HG03280 (cell line): ENCODE measurements around the gene TTC6.

ENCODE experiments used
- ATAC-seq: cut with Tn5 transposase; IDR thresholded peaks from one replicate; pipeline ENCODE4 v1.9.1; 2021; ENCODE audit warnings: mild to moderate bottlenecking, moderate library complexity; ENCODE audit not compliant: unreplicated experiment

The TTC6 gene

DNA sequence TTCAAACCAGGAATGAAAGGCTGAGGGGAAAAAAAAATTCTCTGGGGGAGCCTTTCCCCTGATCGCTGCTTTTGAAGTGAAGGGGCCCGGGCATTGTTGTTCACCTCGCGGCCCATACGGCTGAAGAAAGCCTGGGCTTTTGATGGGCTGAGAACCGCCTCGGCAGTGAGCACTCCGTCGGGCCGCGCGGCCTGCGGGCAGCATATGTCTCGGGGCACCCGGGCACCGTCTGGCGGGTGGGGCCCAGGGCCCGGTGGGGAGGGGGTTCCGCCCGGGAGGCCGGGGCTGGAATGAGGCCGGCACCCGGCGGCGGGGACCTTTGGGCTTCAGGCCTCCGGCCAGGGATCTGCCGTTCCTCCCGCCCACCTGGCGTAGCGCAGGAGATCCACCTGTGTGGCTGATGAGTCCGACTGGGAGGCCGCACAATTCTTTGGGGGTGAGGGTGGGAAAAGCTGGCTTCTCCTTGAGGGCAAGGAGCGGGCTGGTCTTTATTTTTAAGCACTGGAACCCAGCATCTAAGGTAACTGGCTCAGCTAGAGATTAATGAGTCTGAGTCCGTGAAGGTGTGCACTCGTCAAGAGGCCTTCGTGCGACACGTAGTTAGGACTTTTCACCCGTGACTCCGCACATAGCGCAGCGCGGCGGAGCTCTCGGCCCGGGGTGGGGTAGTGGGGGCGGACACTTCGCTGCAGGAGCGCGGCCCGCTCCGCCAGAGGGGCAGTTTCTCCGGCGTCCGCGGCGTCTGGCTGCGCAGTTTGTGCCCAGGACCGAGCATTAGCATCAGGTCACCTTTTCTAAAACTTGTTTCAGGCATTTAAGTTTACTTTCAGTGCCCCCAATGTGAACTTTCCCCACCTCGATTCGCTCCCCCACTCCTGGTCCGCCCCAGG lies 11.0 kb upstream of the TTC6 start:
- ATAC-seq, result no peak

DNA sequence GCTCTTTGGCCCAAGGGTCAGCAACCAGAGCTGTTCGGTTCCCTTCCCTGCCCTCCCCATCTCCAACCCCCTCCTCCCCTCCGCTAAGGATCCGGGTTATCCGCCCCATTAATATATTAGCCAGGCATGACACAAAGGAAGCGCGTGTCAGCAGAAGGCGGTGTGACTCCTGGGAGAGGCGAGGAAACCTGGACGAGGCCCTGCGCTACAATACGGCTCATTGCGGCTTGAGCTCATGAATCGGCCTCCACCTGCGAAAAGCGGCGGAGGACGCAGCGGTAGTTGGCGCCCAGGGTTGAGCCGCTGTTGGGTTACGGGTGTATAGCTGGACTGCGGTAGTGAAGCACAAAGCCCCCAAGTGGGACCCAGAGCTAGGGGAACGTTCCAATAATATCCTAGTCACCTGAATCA lies 10.3 kb upstream of the TTC6 start:
- ATAC-seq, result no peak

DNA sequence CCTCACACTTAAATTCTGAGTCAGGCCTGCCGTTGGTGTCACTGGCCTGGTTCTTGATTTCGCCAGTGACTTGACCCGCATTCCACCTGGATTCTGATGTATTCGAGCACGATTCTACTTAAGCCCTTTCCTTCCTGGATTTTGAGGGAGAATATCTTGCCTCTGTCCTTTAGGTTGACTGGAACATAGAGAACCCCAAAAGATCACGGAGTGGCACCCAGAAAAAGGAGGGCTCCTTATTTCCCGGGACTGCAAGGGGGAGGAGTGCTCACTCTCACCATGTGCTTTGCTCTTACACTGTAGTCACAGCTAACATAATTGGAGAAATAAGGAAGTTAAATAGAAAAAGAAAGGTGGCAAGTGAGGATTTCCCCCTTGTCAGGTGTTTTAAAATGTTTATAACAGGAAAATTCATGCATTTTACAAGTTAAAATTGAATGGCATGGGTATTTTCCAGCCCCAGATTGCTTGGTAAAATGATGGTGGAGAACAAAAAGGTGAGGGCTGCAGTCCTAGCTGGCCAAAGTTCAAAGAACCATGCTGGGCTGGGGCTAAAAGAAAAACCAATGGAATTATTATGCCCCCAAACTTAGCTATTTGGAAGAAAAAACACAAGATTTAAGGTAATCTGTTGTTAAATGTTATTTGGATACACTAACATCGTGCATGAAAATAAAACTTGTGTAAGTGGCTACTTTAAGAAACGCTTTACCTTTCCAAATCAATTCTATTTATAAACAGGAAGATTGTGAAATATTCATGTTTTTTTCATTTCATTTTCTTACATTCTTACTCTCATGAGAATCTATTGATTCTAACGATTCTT lies 9.2 kb upstream of the TTC6 start:
- no peak for ATAC-seq

DNA sequence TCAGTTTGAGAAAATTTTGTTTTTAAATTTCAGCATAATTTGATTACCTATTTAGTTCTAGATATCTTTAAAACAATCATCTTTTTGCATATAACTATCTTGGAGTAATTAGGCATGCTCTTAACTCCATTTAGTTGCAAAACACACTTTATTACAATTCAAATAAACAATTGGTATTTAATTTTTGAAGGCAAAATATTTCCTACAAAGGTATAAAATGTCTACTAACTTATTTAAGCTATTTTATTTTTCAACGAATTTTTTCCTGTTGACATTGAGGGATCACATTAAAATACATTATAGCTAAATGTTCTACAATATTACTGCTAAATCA lies 8.7 kb upstream of the TTC6 start:
- no peak for ATAC-seq

DNA sequence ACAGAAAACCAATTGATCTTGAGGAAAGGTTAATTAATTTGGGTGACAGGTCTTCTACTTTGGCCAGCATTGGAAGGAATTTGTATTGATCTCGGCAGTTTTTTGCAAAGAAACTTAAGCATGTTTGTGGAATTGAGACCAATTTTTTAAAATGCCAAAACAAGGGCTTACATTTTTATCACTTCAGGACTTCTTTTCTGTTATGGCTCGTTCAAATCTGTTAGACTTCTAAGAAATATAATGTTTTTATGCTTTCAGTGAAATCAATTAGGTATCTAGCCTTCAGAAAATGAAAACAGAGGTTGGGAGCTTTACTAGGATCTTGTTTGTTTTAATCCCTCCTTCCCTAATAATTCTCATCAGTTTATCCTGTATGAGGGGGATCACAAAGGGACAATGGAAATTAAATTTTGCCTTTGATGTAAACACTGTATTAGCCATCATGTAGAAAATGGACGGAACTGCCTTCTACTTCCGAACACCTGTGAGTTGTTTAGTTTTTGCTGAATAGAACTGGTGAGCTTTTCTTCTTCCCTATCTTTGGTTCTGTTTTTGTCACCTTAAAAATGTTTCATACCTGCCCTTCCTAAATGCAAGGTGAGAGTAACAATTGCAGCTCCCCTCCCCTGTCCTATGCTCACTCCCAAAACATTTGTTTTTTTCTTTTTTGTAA lies 8.2 kb upstream of the TTC6 start:
- no peak for ATAC-seq

DNA sequence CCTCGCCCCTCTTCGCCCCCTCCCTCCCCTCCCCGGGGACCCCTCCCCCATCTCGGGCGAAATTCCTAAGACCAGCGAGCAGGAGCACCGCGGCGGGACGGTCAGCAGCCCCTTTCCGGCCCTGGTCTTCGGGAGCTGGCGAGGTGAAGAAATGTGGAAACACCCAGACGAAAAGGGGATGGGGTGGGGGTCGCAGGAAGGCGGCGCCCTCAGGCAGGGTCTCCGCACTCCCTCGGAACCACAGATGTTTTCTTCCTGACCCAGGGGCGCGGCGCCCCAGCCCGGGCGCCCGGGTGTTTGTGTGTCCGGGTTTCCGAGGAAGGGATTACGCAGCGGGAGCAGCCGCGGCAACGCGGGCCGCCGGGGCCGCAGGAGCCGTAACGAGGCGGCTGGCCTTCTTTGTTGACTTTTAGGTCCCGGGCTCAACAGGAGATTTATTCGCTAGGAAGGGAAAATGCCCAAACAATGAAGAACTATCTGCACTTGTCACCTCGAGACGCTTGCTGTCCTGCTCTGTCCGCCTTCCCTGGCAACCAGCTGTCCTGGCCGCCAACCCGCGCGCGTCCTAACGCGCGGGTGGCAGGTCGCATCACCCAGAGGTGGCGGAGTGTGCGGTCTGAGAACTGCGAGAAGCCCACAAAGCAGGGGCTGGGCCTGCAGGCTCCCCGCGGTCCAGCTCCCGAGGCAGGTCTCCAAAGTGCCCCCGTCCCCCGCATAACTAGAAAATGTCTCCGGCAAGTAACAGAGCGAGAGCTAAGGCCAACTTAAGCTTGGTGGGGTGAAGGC lies 7.4 kb upstream of the TTC6 start:
- no peak for ATAC-seq

DNA sequence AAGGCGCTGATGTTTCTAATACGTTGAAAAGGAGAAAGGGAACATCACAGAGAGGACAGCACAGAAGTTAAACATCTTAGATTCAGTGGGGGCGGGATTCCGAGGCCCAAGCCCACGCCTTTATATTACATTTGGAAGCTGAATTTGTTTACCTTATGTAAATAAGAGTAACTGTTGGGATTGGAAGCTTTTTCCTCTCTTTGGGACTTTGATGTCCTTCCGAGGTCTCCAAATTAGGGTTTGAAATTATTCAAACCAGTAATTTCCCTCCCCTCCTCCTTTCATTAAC lies 6.8 kb upstream of the TTC6 start:
- ATAC-seq, result no peak

DNA sequence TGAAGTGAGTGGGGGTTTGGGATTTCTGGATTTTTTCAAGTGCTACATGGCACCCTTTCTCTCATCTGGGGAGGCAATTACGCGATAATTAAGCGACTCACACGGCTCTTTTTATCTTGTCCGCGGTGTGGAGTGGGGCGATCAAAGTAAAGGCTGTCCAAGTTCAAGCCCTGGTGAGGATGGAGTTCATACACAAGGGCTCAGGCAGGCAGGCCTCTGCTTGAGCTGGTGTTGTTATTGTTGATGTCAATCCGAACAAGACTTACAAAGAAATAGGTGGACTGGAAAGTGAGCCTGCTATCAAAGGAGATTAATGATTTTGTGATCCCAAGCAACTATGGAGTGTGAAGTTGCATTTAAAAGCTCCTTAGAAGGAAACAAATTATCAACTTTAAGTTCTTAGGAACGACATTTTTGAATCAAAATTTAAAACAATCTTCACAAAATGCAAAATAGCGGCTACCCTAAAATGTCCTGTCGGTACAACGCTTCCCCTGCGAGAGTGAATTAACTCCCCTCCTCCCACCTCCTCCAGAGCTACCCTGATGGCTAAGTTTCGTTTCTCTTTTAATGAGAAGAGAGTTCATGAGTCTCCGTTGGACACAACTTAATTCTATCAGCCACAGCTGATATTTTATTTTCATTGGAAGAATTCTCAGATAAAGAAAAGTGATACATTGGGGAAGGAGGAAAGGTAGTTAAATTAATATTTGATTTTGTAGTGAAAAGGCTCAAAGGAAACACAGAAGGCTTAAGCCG lies 6.3 kb upstream of the TTC6 start:
- ATAC-seq, result no peak

DNA sequence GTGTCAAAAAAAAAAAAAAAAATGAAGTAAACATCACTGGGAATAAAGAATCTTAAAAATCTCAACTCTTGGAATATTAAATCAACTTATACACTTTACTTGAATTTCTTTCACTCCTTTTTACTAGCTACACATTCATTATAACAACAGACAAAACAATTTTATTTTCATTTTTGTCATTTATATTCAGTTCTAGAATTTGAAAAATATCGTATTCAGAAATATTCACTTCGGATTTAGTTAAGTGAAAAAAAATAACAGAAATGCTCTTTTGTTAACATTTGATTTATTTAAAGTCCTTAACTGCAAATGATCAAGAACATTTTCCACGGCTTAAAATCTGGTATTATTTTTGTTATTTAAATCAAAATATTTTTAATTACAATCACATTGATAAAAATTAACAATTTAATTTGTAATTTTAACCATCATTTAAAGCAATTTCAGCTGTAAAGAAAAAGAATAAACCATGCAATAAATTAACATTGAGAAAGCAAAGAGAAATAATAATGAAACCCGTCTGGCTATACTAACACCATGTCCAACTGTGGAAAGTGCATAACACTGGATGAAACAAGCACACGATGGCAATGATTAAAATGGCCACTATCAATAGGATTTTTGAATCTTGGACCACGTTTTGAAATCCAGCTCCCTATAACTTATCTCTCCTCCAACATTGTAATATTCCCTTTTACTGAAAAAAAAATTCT lies 5.6 kb upstream of the TTC6 start:
- ATAC-seq, result no peak

DNA sequence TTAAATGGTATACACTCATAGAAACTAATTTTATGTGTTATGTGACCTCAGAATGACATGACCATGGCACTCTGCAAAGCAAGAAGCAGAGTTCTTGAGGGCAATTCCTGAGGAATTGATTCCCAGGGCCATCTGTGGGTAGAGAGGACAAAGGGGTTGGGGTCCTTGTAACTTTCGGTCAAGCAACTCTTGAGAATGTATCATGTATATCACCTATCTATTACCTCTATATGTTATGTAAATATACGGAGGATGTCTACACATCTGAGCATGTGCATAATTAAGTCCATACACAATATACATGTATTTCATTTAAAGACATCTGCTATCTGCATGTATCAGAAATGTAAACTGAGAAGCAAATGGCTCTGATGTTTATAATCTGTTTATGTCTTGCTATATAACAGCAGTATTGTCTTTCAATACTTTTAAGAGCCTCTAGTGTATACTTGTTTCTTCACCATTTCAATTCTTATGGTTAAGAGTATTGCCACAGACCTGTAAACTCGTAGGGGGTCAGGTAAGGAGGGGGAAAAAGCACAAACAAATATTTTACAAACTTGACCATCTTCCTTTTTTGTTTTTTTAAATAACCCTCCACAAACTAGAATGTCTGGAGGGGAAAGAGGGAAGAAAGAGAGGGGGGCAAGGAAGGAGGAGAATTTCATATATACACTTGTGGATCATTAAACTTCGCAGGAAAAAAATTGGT lies 4.8 kb upstream of the TTC6 start:
- ATAC-seq, result no peak

DNA sequence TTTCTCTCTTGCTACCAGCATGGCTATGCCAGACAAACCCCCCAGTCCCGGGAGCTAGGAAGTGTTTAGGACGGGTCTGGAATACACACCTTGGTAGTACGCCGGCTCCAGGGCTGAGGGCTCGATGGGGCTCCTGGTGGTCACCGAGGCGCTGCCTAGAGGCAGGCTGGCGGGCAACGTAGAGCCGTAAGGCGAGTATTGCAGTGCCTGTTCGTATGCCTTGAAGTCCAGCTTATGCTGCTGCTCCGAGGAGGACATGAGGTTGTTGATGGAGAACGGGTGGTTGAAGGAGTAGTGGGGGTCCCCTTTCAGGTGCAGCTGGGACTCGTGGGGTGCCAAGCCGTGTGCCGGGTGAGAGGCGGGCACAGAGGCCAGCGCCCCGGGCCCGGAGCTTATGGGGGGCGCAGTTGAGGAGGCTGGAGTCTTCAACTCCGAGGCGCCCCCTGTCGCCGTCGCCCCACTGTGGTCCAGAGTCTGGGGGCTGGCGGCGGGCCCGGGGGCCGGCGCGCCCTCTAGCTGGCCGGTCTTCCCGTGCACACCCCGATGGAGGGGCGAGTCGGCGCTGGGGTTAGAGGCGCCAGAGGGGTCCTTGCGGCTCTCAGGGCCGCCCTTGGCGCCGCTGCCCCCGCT lies 4.0 kb upstream of the TTC6 start:
- ATAC-seq, result no peak

DNA sequence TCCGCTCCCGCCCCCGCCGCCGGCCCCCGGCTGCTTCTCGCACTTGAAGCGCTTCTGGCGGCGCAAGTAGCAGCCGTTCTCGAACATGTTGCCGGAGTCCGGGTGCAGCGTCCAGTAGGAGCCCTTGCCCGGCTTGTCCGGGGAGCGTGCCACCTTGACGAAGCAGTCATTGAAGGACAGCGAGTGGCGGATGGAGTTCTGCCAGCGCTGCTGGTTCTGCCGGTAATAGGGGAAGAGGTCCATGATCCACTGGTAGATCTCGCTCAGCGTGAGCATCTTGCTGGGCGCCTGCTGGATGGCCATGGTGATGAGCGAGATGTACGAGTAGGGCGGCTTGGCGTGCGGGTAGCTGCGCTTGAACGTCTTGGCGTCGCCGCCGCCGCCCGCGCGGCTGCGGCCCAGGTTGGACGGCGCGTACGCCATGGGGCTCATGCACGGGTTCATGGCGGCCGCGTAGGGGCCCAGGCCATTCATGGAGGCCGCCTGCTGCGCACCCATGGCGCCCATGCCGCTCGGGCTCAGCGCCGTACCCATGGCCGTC lies 3.4 kb upstream of the TTC6 start:
- ATAC-seq, result no peak

DNA sequence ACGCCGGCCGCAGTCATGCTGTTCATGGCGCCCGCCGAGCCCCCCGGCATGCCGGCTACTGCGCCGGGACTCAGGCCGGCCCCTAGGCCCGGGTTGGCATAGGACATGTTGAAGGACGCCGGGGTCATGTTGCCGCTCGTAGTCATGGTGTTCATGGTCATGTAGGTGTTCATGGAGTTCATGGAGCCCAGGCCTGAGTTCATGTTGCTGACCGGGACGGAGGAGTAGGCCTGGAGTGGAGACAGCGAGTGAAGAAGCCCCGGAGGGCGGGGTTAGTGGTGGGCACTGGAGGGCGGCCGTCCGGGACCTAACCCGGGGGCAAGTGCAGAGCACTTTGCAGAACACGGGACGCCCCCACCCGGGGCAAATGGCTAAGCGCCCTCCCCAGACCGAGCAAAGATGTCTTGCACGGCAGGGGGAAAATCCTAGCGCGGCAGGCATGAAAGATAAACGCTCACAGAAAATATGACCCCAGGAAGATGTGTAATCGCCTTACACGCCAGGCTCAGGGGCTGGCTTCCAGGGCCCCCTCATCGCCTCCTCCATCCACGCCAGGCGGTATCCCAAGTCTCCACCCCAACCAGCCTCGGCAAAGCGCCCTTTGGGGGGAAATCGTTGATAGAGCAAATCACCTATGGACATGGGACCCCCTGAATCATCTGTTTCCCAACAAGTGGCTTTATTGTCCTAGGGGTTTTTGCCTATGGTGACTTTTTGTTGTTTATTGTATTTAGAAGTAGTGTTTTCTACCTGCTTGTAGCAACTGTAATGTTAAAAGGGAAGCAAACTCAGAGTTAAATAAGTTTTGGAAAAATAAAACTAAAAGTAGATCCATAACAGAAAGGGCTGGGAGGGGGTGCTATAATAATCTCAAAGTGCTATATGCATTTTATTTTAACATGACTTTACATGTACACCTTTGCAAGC lies 2.7 kb upstream of the TTC6 start:
- no peak for ATAC-seq

DNA sequence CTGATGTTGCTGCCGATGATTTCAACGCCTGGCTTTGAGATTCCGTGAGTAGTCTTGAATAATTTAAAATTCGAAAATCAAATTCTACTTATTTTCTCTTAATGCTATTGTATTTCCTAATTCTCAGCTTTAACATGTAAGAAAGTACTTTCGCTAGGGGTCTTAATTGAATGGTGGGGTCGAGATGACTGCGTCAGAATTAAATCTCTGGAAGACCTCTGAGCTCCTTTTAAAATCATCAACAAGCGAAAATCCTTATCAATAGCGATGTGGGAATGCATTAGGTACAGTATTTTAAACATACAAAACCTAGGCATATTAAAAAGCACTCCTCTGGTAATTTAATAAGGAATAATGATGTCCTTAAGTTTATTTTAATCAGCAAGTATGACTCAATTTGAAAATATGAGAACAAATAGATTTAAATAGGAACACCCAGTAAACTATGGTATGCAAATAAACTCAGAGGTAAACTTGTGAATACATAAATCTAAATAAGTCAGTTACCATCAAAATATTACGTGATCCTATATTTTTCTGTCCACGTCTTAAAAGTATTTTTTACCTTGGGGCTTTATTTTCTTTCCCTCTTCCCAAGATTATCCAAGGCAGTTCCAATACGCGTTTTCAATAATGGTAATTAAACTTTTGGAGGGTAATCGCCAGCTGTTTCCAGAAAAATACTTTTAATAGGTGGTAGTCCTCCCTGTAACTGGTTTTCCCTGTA lies 1.8 kb upstream of the TTC6 start:
- ATAC-seq, result no peak

DNA sequence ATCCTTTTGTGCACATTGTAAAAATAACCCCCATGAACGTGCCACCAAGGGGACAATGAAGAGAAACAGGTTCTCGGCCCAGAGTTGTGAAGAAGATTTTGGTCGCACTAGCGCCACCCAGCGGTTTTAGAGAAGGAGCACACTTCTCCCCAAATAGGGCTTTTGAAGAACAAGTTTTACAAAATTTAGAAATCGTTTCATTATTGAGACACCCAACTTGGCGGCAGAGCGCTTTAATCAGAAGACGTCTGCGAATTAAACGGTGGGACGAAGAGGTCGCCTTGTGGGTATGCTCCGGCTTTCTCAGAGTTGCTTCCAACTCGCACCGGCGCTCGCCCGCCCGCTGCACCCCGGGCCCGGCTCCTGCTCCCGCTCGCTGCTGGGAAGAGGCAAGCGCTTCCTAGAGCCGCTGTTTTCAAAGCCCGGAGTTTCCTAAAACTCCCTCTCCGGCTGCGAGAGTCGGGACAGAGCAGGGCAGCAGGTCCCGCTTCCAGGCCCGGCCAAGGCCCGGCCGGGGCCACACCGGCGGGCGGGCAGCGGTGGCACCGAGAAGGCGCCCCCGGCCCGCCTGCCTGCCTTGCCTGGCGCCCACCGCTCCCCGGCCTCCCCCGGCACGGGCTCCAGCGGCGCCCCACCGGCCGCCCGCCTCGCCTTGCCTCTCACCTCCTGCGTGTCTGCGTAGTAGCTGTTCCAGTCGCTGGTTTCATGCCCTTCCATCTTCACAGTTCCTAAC lies 1.0 kb upstream of the TTC6 start:
- no peak for ATAC-seq
